ENCODE measurements around the gene TRIM28. TPM values are rescaled to one million over a fixed set of nuclear protein-coding genes. Genes with fewer than 3 reads are reported as not detected.

The TRIM28 gene
- total and polyA plus RNA-seq, 2 donors (not counting 3 experiments of a cell fraction or from before 2014, with no cell fraction given), result 429 to 521 TPM

DNA sequence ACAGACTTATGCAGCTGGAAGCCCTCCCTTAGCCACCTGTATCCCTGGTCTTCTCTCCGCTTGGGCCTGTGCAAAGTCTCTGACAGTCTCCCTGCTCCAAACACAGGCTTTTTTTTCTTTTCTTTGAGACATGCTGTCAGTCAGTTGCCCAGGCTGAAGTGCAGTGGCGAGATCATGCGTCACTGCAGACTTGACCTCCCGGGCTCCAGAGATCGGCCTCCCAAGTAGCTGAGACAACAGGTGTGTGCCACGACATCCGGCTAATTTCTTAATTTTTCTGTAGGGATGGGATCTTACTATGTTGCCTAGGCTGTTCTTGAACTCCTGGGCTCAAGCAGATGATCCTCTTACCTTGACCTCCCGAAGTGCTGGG is 27.7 kb downstream of the TRIM28 start:
- no TSS peak for BruUV-seq (replicated peaks)
- no peak overlapping the region for H3K9ac ChIP-seq (replicated peaks; ENCODE audit: extremely low read depth, insufficient read depth, low read length)
- peaks cover 3% of the 10 kb centered on the region for H3K79me2 ChIP-seq (ENCODE audit: control insufficient read depth, insufficient read depth, low read length)
- no peaks in the 10 kb centered on the region for H3K9me1 ChIP-seq (replicated peaks; ENCODE audit: control insufficient read depth, extremely low read depth, insufficient read depth, low read length)
- no peaks in the 10 kb centered on the region for H4K20me1 ChIP-seq (replicated peaks; ENCODE audit: control insufficient read depth, extremely low read depth, insufficient read depth, low read length)
- no peaks in the 10 kb centered on the region for H3K9me3 ChIP-seq (replicated peaks; ENCODE audit: control insufficient read depth, insufficient read depth, low read length)
- ChIA-PET POLR2A (no interaction called here), CTCF (interaction anchor here (1.5 to 1.9 kb wide), 2 partner anchors 18 to 52 kb away, joined by 3 to 8 read pairs; partner anchors contain the start of gene ZBTB45)
- DNase-seq (ENCODE audit: low read depth, low spot score) (no peak), FAIRE-seq (no peak)
- TF ChIP-seq, protein P1, sequence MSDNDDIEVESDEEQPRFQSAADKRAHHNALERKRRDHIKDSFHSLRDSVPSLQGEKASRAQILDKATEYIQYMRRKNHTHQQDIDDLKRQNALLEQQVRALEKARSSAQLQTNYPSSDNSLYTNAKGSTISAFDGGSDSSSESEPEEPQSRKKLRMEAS (IDR thresholded peaks at IDR 0.05; ENCODE audit: insufficient read depth, insufficient read length), result no peak
- TF ChIP-seq MYC (IDR thresholded peaks at IDR 0.05; ENCODE audit: low read depth, low read length), result no peak
- TF ChIP-seq, protein P2, sequence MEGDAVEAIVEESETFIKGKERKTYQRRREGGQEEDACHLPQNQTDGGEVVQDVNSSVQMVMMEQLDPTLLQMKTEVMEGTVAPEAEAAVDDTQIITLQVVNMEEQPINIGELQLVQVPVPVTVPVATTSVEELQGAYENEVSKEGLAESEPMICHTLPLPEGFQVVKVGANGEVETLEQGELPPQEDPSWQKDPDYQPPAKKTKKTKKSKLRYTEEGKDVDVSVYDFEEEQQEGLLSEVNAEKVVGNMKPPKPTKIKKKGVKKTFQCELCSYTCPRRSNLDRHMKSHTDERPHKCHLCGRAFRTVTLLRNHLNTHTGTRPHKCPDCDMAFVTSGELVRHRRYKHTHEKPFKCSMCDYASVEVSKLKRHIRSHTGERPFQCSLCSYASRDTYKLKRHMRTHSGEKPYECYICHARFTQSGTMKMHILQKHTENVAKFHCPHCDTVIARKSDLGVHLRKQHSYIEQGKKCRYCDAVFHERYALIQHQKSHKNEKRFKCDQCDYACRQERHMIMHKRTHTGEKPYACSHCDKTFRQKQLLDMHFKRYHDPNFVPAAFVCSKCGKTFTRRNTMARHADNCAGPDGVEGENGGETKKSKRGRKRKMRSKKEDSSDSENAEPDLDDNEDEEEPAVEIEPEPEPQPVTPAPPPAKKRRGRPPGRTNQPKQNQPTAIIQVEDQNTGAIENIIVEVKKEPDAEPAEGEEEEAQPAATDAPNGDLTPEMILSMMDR (IDR thresholded peaks at IDR 0.05; ENCODE audit: extremely low read depth in 1 of 2, insufficient read depth in 1 of 2, low read depth in 1 of 2, low read length in 2 of 2), result no peak
- H3K27me3 ChIP-seq (ENCODE audit: control insufficient read depth in 2 of 2, insufficient read depth in 2 of 2, low read length in 2 of 2), result no peaks in the 10 kb centered on the region
- peaks cover 16% of the 10 kb centered on the region for H3K4me1 ChIP-seq (ENCODE audit: control insufficient read depth, extremely low read depth, insufficient read depth, low read length)
- H3K4me3 ChIP-seq (replicated peaks in 1 of 3; ENCODE audit: insufficient read depth in 1 of 3, low read depth in 1 of 3, low read length in 3 of 3), result no peak overlapping the region
- no peak overlapping the region for H3K4me2 ChIP-seq (ENCODE audit: insufficient read depth, low read length)
- intact Hi-C loops (cut with micrococcal nuclease), result no loop called here
- H3K27ac ChIP-seq (ENCODE audit: insufficient read depth, low read depth, low read length), result no peak overlapping the region
- H3K36me3 ChIP-seq (ENCODE audit: control insufficient read depth in 2 of 2, extremely low read depth in 1 of 2, insufficient read depth in 2 of 2, low read length in 2 of 2), result peaks cover 0 to 9% of the 10 kb centered on the region in 2 experiments
- no peak overlapping the region for H2AFZ ChIP-seq (ENCODE audit: low read depth, low read length)
- dilution Hi-C loops (cut with MboI; ENCODE audit: extremely low pct_ligation_motif_present, low sequenced_read_pairs), result no loop called here

DNA sequence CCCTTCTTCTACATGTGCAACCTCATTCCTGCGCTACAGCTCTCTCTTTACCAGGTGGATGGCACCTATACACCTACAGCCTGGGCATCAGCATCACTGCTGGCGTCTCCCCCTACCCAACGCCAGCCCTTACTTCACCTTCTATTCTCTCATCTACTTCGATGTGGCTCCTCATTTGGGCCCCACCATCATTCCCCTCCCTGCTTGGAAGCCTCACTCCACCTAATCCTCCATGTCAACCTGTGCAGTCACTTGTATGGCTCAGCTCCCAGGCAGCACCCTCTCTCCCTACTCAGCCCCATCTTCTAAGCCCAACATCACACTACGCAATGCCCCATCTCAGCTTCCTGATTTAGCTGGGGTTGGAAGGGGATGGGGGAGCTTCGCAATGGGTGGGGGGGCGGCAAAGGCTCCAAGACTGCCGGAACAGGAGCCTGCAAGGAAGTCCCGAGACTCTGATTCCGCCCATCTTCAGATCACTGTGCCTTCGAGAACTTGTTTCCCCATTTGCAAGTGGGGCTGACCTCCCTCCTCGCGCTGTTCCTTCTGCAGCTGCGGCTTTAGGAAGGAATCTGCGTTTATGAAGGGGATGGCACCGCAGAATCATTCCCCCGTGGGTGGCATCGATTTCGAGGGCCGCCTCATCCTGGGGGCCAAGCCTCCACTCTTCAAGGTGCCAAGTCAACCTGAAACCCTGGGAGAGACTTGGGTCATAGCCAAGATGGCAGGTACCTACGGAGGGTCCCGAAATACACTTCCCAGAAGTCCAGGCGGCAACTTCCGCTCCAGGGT is 28.4 kb downstream of the TRIM28 start:
- no peak for TF ChIP-seq JUN (IDR thresholded peaks at IDR 0.05; ENCODE audit: borderline replicate concordance, insufficient read depth, insufficient read length, low read depth)
- TF ChIP-seq, protein P1 (IDR thresholded peaks at IDR 0.05; ENCODE audit: insufficient read depth, insufficient read length), result no peak
- no peak for TF ChIP-seq EZH2 (IDR thresholded peaks at IDR 0.05; ENCODE audit: borderline replicate concordance, low read depth, low read length, severe bottlenecking)
- no peak for TF ChIP-seq POLR2AphosphoS5 (IDR thresholded peaks at IDR 0.05; ENCODE audit: insufficient read depth, low read depth, low read length)
- TF ChIP-seq FOS (IDR thresholded peaks at IDR 0.05; ENCODE audit: borderline replicate concordance, insufficient read depth, low read length), result no peak
- TF ChIP-seq, protein P2 (IDR thresholded peaks at IDR 0.05; ENCODE audit: extremely low read depth in 1 of 2, insufficient read depth in 1 of 2, low read depth in 1 of 2, low read length in 2 of 2), result no peak
- TF ChIP-seq POLR2A (IDR thresholded peaks at IDR 0.05; ENCODE audit: low read depth, low read length), result no peak
- no peak for TF ChIP-seq GATA2 (IDR thresholded peaks at IDR 0.05; ENCODE audit: insufficient read depth, insufficient read length, low read depth, low read length)
- TF ChIP-seq MYC (IDR thresholded peaks at IDR 0.05; ENCODE audit: low read depth, low read length), result no peak
- Histone ChIP-seq H3K4me1 (ENCODE audit: control insufficient read depth, extremely low read depth, insufficient read depth, low read length) (peaks cover 16% of the 10 kb centered on the region), H3K4me3 (replicated peaks in 1 of 3; ENCODE audit: insufficient read depth in 1 of 3, low read depth in 1 of 3, low read length in 3 of 3) (peak overlapping the region; percentile 3 to 70 (median 58)), H3K9me1 (replicated peaks; ENCODE audit: control insufficient read depth, extremely low read depth, insufficient read depth, low read length) (no peaks in the 10 kb centered on the region), H2AFZ (ENCODE audit: low read depth, low read length) (peak overlapping the region; percentile 76), H3K9me3 (replicated peaks; ENCODE audit: control insufficient read depth, insufficient read depth, low read length) (no peaks in the 10 kb centered on the region), H3K27ac (ENCODE audit: insufficient read depth, low read depth, low read length) (peak overlapping the region; percentile 85), H3K9ac (replicated peaks; ENCODE audit: extremely low read depth, insufficient read depth, low read length) (peak overlapping the region; percentile 88), H3K27me3 (ENCODE audit: control insufficient read depth in 2 of 2, insufficient read depth in 2 of 2, low read length in 2 of 2) (no peaks in the 10 kb centered on the region), H3K4me2 (ENCODE audit: insufficient read depth, low read length) (peak overlapping the region; percentile 94), H3K79me2 (ENCODE audit: control insufficient read depth, insufficient read depth, low read length) (peaks cover 4% of the 10 kb centered on the region), H3K36me3 (ENCODE audit: control insufficient read depth in 2 of 2, extremely low read depth in 1 of 2, insufficient read depth in 2 of 2, low read length in 2 of 2) (peaks cover 0 to 9% of the 10 kb centered on the region in 2 experiments), H4K20me1 (replicated peaks; ENCODE audit: control insufficient read depth, extremely low read depth, insufficient read depth, low read length) (no peaks in the 10 kb centered on the region)
- no peak for FAIRE-seq
- no peak for DNase-seq (ENCODE audit: low read depth, low spot score)
- intact Hi-C loops (cut with micrococcal nuclease) (loop anchor here (1.0 kb wide), 1 partner anchor 164 kb away; the partner anchor contains the start of gene ZNF584), dilution Hi-C loops (cut with MboI; ENCODE audit: extremely low pct_ligation_motif_present, low sequenced_read_pairs) (no loop called here)
- POLR2A ChIA-PET, result no interaction called here
- no TSS peak for BruUV-seq (replicated peaks)
- CTCF ChIA-PET, result interaction anchor here (0.7 to 1.9 kb wide), 4 partner anchors 17 to 53 kb away, joined by 3 to 8 read pairs (median 3); partner anchors contain the start of genes CHMP2A and ZBTB45
